Natural killer cell (primary cell): ENCODE results near the gene IL1RAP. TPM values are rescaled to one million over a fixed set of nuclear protein-coding genes. Genes with fewer than 3 reads are reported as not detected.

Experiments used
- ATAC-seq, 3 donors: fragments of 150-1000 bp in 2 of 3; fragments of 200-7000 bp in 1 of 3; cut with Tn5 transposase; 1 replicate in 1 of 3; 2 replicates in 2 of 3; pipeline ENCODE4 v1.10.0; 2021; ENCODE audit warnings: mild to moderate bottlenecking in 2 of 3, moderate library complexity in 2 of 3
- DNase-seq, 2 donors: peaks; one replicate each; pipeline versions ENCODE4 v3.0.0 to v3.0.0-alpha.2; 2013 to 2021; ENCODE audit warnings: mixed read lengths in 1 of 2
- H3K27ac ChIP-seq: one replicate; pipeline ENCODE4 v1.5.1; 2013; ENCODE audit warnings: mild to moderate bottlenecking, low read length
- H3K27me3 ChIP-seq: one replicate; pipeline ENCODE4 v1.6.1; 2013; ENCODE audit warnings: low read length; ENCODE audit not compliant: control insufficient read depth, insufficient read depth
- H3K36me3 ChIP-seq: one replicate; pipeline ENCODE4 v1.6.1; 2013; ENCODE audit warnings: low read length; ENCODE audit not compliant: control insufficient read depth, insufficient read depth
- H3K4me1 ChIP-seq: one replicate; pipeline ENCODE4 v1.6.1; 2013; ENCODE audit warnings: low read length; ENCODE audit not compliant: control insufficient read depth, insufficient read depth
- H3K4me3 ChIP-seq: one replicate; pipeline ENCODE4 v1.5.1; 2013; ENCODE audit warnings: low read length
- H3K9me3 ChIP-seq: one replicate; pipeline ENCODE4 v1.6.1; 2013; ENCODE audit warnings: low read length; ENCODE audit not compliant: control insufficient read depth, insufficient read depth
- H3K27ac Mint-ChIP-seq, 2 donors: one replicate each; pipeline ENCODE4 v1.8.0; 2022; ENCODE audit warnings: mild to moderate bottlenecking in 2 of 2, mixed read lengths in 2 of 2, moderate library complexity in 1 of 2
- H3K27me3 Mint-ChIP-seq, 2 donors: one replicate each; pipeline ENCODE4 v1.8.0; 2022; ENCODE audit warnings: low read depth in 2 of 2, mixed read lengths in 2 of 2
- H3K36me3 Mint-ChIP-seq: one replicate; pipeline ENCODE4 v1.8.0; 2022; ENCODE audit warnings: mixed read lengths
- H3K4me1 Mint-ChIP-seq, 2 donors: one replicate each; pipeline ENCODE4 v1.8.0; 2022; ENCODE audit warnings: mixed read lengths in 2 of 2
- H3K4me3 Mint-ChIP-seq: one replicate; pipeline ENCODE4 v1.8.0; 2022; ENCODE audit warnings: mild to moderate bottlenecking, moderate library complexity, mixed read lengths
- H3K9me3 Mint-ChIP-seq, 2 donors: one replicate each; pipeline ENCODE4 v1.8.0; 2022; ENCODE audit warnings: mixed read lengths in 2 of 2
- CTCF ChIP-seq: fragments of 200-600 bp; IDR thresholded peaks from one replicate; pipeline ENCODE4 v1.8.0; 2022; ENCODE audit warnings: antibody characterized with exemption
- WGBS: methylation state at CpG from one replicate; pipeline ENCODE4 v1.1.7; 2013; ENCODE audit warnings: missing lambda C conversion rate; ENCODE audit not compliant: insufficient coverage; 5-methylcytosine and 5-hydroxymethylcytosine counted together
- intact Hi-C: fragments of 100-400 bp; cut with micrococcal nuclease; formaldehyde crosslinking; loops from one replicate; pipeline ENCODE4 v1.14.2; 2022
- total RNA-seq, 4 donors: library from RNA; stranded (reverse); fragments of 120-200 nt in 1 of 4; gene quantifications; one replicate each; pipeline versions ENCODE4 v1.2.3 to v1.2.4, GENCODE V29; 2013 to 2022

The IL1RAP gene
- total RNA-seq, 3 donors from 2014 or later (not counting 1 experiment from before 2014, with no cell fraction given): 11.4 to 19.8 (median 15.1) TPM

- Mint-ChIP-seq H3K27me3 (peaks cover 13 to 25% of the 10 kb centered on the region in 2 donors), H3K36me3 (no peaks in the 10 kb centered on the region), H3K4me1 (no peaks in the 10 kb centered on the region), H3K9me3 (no peaks in the 10 kb centered on the region), H3K27ac (no peak overlapping the region), H3K4me3 (no peak overlapping the region)
- TF ChIP-seq CTCF: no peak
- no peaks in the 10 kb centered on the region for H3K4me1 ChIP-seq
- no peaks in the 10 kb centered on the region for H3K36me3 ChIP-seq
- WGBS: 16% methylated on average over 6 of the region's 6 CpGs
- no peak overlapping the region for H3K27ac ChIP-seq
- intact Hi-C loops: no loop called here
- no peaks in the 10 kb centered on the region for H3K27me3 ChIP-seq
- ATAC-seq (no peak), DNase-seq (no peak)
- H3K4me3 ChIP-seq: no peak overlapping the region
- H3K9me3 ChIP-seq: no peaks in the 10 kb centered on the region
Measured at GRCh38 chr3:190485830-190486532, 27.9 kb upstream of the IL1RAP start.

GRCh38 chr3:190486533-190486864 lies 27.4 kb upstream of the IL1RAP start:
- Mint-ChIP-seq H3K4me3 (no peak overlapping the region), H3K36me3 (no peaks in the 10 kb centered on the region), H3K4me1 (no peaks in the 10 kb centered on the region), H3K9me3 (no peaks in the 10 kb centered on the region), H3K27me3 (peaks cover 13 to 30% of the 10 kb centered on the region in 2 donors), H3K27ac (no peak overlapping the region)
- Histone ChIP-seq H3K9me3 (no peaks in the 10 kb centered on the region), H3K27ac (no peak overlapping the region), H3K4me3 (no peak overlapping the region), H3K4me1 (no peaks in the 10 kb centered on the region), H3K27me3 (no peaks in the 10 kb centered on the region), H3K36me3 (no peaks in the 10 kb centered on the region)
- TF ChIP-seq CTCF: no peak
- DNase-seq (no peak), ATAC-seq (no peak)
- intact Hi-C loops: no loop called here
- no CpG with 5 or more reads among the region's 1 CpG for WGBS

GRCh38 chr3:190486908-190487607 lies 26.8 kb upstream of the IL1RAP start:
- Histone ChIP-seq H3K4me1 (no peaks in the 10 kb centered on the region), H3K27me3 (no peaks in the 10 kb centered on the region), H3K9me3 (no peaks in the 10 kb centered on the region), H3K27ac (no peak overlapping the region), H3K4me3 (no peak overlapping the region), H3K36me3 (no peaks in the 10 kb centered on the region)
- Mint-ChIP-seq H3K27ac (no peak overlapping the region), H3K9me3 (no peaks in the 10 kb centered on the region), H3K27me3 (peaks cover 14 to 31% of the 10 kb centered on the region in 2 donors), H3K36me3 (no peaks in the 10 kb centered on the region), H3K4me3 (no peak overlapping the region), H3K4me1 (no peaks in the 10 kb centered on the region)
- no peak for DNase-seq
- intact Hi-C loops: no loop called here
- TF ChIP-seq CTCF: no peak
- no peak for ATAC-seq
- WGBS: 82% methylated on average over 4 of the region's 4 CpGs
